HG03060 (cell line): Measurements from ENCODE around the gene HMGN2.

ENCODE experiments used
- ATAC-seq: cut with Tn5 transposase; IDR thresholded peaks from one replicate; pipeline ENCODE4 v1.9.1; 2021; ENCODE audit warnings: low read depth, moderate number of reproducible peaks; ENCODE audit not compliant: unreplicated experiment

The HMGN2 gene

GRCh38 chr1:26472320-26472900 lies at the start of gene HMGN2:
HMGN2 (plus strand) TSS chr1:26472440; CDS start chr1:26472613, 173 bp downstream.
- ATAC-seq: peak; percentile 25

- no peak for ATAC-seq
Measured at GRCh38 chr1:26429721-26430120, 42.5 kb upstream of the HMGN2 start.

- peak; percentile 76 for ATAC-seq
Measured at GRCh38 chr1:26431979-26432695, 40.1 kb upstream of the HMGN2 start, which contains the start of gene DHDDS. DHDDS (plus strand) TSS chr1:26432321; CDS start chr1:26432946, 625 bp downstream.

- ATAC-seq: no peak
Measured at GRCh38 chr1:26432793-26433192, 39.4 kb upstream of the HMGN2 start.

GRCh38 chr1:26434161-26434752 lies 38.0 kb upstream of the HMGN2 start:
- no peak for ATAC-seq

- no peak for ATAC-seq
Measured at GRCh38 chr1:26438041-26438440, 34.2 kb upstream of the HMGN2 start.

GRCh38 chr1:26440259-26440658 lies 32.0 kb upstream of the HMGN2 start:
- ATAC-seq: no peak

GRCh38 chr1:26449868-26450267 lies 22.4 kb upstream of the HMGN2 start:
- ATAC-seq: no peak

GRCh38 chr1:26450908-26451307 lies 21.3 kb upstream of the HMGN2 start:
- ATAC-seq: no peak

GRCh38 chr1:26452459-26453183 lies 19.6 kb upstream of the HMGN2 start:
- no peak for ATAC-seq

- ATAC-seq: no peak
Measured at GRCh38 chr1:26459148-26459547, 13.1 kb upstream of the HMGN2 start.

- no peak for ATAC-seq
Measured at GRCh38 chr1:26459573-26460031, 12.6 kb upstream of the HMGN2 start.

- ATAC-seq: no peak
Measured at GRCh38 chr1:26468911-26469310, 3.3 kb upstream of the HMGN2 start.

- ATAC-seq: no peak
Measured at GRCh38 chr1:26469558-26469957, 2.7 kb upstream of the HMGN2 start.

GRCh38 chr1:26470878-26471497 lies 1.3 kb upstream of the HMGN2 start:
- ATAC-seq: no peak

GRCh38 chr1:26471498-26472319 lies 531 bp upstream of the HMGN2 start:
- no peak for ATAC-seq

- ATAC-seq: peak; percentile 67
Measured at GRCh38 chr1:26472901-26473845, 933 bp downstream of the HMGN2 start.

GRCh38 chr1:26474818-26475217 lies 2.6 kb downstream of the HMGN2 start:
- no peak for ATAC-seq

GRCh38 chr1:26475989-26476388 lies 3.7 kb downstream of the HMGN2 start:
- ATAC-seq: no peak
